K562 (cell line): Measurements from ENCODE around the gene MRRF. TPM values are rescaled to one million over a fixed set of nuclear protein-coding genes. Genes with fewer than 3 reads are reported as not detected.

Experiments used
- COPS2 ChIP-seq: fragments of 450-650 bp; conservative IDR thresholded peaks from 2 replicates; pipeline ENCODE4 v1.6.1; 2016; ENCODE audit warnings: mild to moderate bottlenecking, moderate library complexity
- DMBX1 ChIP-seq: fragments of 250-450 bp; sonication (Bioruptor Pico); IDR thresholded peaks from 2 replicates; pipeline ENCODE4 v1.8.0; 2022; ENCODE audit warnings: inconsistent platforms, mild to moderate bottlenecking, moderate library complexity, borderline replicate concordance
- FOXK2 ChIP-seq, 2 experiments: fragments of 450-650 bp; IDR thresholded peaks in 1 of 2; conservative IDR thresholded peaks in 1 of 2; 2 replicates each; pipeline ENCODE4 v1.6.1; 2016; ENCODE audit warnings: low read depth in 2 of 2, mild to moderate bottlenecking in 1 of 2
- JUNB ChIP-seq: fragments of 450-650 bp; formaldehyde crosslinking; conservative IDR thresholded peaks from 2 replicates; pipeline ENCODE4 v1.4.0; 2020; ENCODE audit warnings: mild to moderate bottlenecking
- LEF1 ChIP-seq: fragments of 450-650 bp; IDR thresholded peaks from 2 replicates; pipeline ENCODE4 v1.6.1; 2016; ENCODE audit warnings: mild to moderate bottlenecking
- NBN ChIP-seq: fragments of 450-650 bp; IDR thresholded peaks from 2 replicates; pipeline ENCODE4 v1.6.1; 2016; ENCODE audit warnings: low read depth, mild to moderate bottlenecking
- NCOR1 ChIP-seq: fragments of 450-650 bp; IDR thresholded peaks from 2 replicates; pipeline ENCODE4 v1.6.1; 2016; ENCODE audit warnings: mild to moderate bottlenecking, moderate library complexity
- PRPF4 ChIP-seq: fragments of 200-400 bp; formaldehyde crosslinking; IDR thresholded peaks from one replicate; pipeline ENCODE4 v1.6.1; 2017; ENCODE audit warnings: low read length, low read depth, mild to moderate bottlenecking; ENCODE audit not compliant: insufficient read depth, poor library complexity, severe bottlenecking
- RFX7 ChIP-seq: fragments of 250-450 bp; sonication (Bioruptor Pico); IDR thresholded peaks from 2 replicates; pipeline ENCODE4 v1.5.1; 2021; ENCODE audit warnings: mild to moderate bottlenecking
- ZNF224 ChIP-seq: sonication (generic); formaldehyde crosslinking; IDR thresholded peaks from 2 replicates; pipeline ENCODE4 v1.8.0; 2022; ENCODE audit warnings: mild to moderate bottlenecking, missing genetic modification reagents
- ZNF717 ChIP-seq: fragments of 250-450 bp; sonication (Bioruptor Pico); IDR thresholded peaks from 2 replicates; pipeline ENCODE4 v1.5.0; 2021
- polyA plus RNA-seq, 8 experiments: library from polyadenylated mRNA; depleted of rRNA in 4 of 8; stranded (reverse) in 5 of 8; unstranded in 3 of 8; fragments of >200 nt; fragmentation: Nextera tagmentation in 2 of 8; fragmentation: Illumina TruSeq in 1 of 8; extraction: Ambion mirVana in 2 of 8; extraction: Trizol in 1 of 8; gene quantifications; 2 replicates each; pipeline versions ENCODE4 v1.2.1 to v1.2.3, GENCODE V29; 2011 to 2014; ENCODE audit warnings: inconsistent platforms in 1 of 8, missing spikeins in 1 of 8
- total RNA-seq, 7 experiments: library from RNA; depleted of rRNA in 6 of 7; stranded (reverse); fragments of >200 nt in 6 of 7; fragmentation: Illumina TruSeq in 2 of 7; extraction: Trizol in 2 of 7; gene quantifications; 2 replicates each; pipeline versions ENCODE4 v1.2.1 to v1.2.3, GENCODE V29; 2011 to 2021; ENCODE audit warnings: low replicate concordance in 1 of 7
- TF ChIP-seq, protein P1 (sequence below): fragments of 450-650 bp; IDR thresholded peaks from 2 replicates; pipeline ENCODE4 v1.6.1; 2017; ENCODE audit warnings: antibody characterized with exemption, mild to moderate bottlenecking
- TF ChIP-seq, protein P2 (sequence below), 2 experiments: fragments of 200-800 bp in 1 of 2; sonication (Bioruptor generic) in 1 of 2; sonication (generic) in 1 of 2; formaldehyde crosslinking in 1 of 2; IDR thresholded peaks in 1 of 2; conservative IDR thresholded peaks in 1 of 2; 2 replicates each; pipeline versions ENCODE4 v1.5.0 to v1.6.1; 2016 to 2020; ENCODE audit warnings: missing compliant biosample characterization in 1 of 2, missing genetic modification characterization in 1 of 2, missing genetic modification reagents in 1 of 2
- TF ChIP-seq, protein P3 (sequence below): fragments of 200-800 bp; sonication (Bioruptor generic); IDR thresholded peaks from 2 replicates; pipeline ENCODE4 v1.6.1; 2016; ENCODE audit warnings: missing genetic modification characterization, missing compliant biosample characterization
- TF ChIP-seq, protein P4 (sequence below): sonication (generic); formaldehyde crosslinking; IDR thresholded peaks from 2 replicates; pipeline ENCODE4 v1.8.0; 2022; ENCODE audit warnings: mild to moderate bottlenecking, missing genetic modification reagents, borderline replicate concordance

Gene MRRF
- total and polyA plus RNA-seq, 9 of the 15 experiments (the other 6 are each of a cell fraction or from before 2014, with no cell fraction given) = 55.0 to 105 (median 81.2) TPM

DNA sequence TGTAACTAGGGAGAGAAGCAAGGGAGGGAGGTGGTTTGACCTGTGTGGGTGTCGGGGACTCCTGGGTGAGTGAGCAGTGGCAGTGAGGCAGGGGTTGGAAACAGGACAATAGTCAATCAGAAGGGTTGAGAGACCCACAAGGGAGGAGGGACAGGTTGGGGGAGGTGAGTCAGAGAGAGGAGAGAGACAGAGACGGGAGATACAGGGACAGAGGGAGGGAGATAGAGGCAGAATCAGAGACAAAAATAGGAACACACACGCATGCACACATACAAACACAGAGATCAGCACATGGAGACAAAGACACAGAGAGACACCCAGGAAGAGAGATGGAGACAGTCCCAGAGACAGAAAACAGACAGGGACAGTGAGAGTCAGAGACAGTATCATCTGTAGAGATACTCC is 66.8 kb downstream of the MRRF start (continued):
- TF ChIP-seq, protein P1, sequence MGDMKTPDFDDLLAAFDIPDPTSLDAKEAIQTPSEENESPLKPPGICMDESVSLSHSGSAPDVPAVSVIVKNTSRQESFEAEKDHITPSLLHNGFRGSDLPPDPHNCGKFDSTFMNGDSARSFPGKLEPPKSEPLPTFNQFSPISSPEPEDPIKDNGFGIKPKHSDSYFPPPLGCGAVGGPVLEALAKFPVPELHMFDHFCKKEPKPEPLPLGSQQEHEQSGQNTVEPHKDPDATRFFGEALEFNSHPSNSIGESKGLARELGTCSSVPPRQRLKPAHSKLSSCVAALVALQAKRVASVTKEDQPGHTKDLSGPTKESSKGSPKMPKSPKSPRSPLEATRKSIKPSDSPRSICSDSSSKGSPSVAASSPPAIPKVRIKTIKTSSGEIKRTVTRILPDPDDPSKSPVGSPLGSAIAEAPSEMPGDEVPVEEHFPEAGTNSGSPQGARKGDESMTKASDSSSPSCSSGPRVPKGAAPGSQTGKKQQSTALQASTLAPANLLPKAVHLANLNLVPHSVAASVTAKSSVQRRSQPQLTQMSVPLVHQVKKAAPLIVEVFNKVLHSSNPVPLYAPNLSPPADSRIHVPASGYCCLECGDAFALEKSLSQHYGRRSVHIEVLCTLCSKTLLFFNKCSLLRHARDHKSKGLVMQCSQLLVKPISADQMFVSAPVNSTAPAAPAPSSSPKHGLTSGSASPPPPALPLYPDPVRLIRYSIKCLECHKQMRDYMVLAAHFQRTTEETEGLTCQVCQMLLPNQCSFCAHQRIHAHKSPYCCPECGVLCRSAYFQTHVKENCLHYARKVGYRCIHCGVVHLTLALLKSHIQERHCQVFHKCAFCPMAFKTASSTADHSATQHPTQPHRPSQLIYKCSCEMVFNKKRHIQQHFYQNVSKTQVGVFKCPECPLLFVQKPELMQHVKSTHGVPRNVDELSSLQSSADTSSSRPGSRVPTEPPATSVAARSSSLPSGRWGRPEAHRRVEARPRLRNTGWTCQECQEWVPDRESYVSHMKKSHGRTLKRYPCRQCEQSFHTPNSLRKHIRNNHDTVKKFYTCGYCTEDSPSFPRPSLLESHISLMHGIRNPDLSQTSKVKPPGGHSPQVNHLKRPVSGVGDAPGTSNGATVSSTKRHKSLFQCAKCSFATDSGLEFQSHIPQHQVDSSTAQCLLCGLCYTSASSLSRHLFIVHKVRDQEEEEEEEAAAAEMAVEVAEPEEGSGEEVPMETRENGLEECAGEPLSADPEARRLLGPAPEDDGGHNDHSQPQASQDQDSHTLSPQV = no peak
- TF ChIP-seq COPS2 = no peak
- no peak for TF ChIP-seq DMBX1 (CRISPR knock-in tag)
- TF ChIP-seq RFX7 (CRISPR knock-in tag) = no peak
- TF ChIP-seq ZNF717 (CRISPR knock-in tag) = no peak
- no peak for TF ChIP-seq JUNB
- TF ChIP-seq, protein P2, sequence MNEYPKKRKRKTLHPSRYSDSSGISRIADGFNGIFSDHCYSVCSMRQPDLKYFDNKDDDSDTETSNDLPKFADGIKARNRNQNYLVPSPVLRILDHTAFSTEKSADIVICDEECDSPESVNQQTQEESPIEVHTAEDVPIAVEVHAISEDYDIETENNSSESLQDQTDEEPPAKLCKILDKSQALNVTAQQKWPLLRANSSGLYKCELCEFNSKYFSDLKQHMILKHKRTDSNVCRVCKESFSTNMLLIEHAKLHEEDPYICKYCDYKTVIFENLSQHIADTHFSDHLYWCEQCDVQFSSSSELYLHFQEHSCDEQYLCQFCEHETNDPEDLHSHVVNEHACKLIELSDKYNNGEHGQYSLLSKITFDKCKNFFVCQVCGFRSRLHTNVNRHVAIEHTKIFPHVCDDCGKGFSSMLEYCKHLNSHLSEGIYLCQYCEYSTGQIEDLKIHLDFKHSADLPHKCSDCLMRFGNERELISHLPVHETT (CRISPR knock-in tag; conservative IDR thresholded peaks at IDR 0.05 in 1 of 2, IDR thresholded peaks at IDR 0.05 in 1 of 2) = no peak
- no peak for TF ChIP-seq NBN
- TF ChIP-seq, protein P3, sequence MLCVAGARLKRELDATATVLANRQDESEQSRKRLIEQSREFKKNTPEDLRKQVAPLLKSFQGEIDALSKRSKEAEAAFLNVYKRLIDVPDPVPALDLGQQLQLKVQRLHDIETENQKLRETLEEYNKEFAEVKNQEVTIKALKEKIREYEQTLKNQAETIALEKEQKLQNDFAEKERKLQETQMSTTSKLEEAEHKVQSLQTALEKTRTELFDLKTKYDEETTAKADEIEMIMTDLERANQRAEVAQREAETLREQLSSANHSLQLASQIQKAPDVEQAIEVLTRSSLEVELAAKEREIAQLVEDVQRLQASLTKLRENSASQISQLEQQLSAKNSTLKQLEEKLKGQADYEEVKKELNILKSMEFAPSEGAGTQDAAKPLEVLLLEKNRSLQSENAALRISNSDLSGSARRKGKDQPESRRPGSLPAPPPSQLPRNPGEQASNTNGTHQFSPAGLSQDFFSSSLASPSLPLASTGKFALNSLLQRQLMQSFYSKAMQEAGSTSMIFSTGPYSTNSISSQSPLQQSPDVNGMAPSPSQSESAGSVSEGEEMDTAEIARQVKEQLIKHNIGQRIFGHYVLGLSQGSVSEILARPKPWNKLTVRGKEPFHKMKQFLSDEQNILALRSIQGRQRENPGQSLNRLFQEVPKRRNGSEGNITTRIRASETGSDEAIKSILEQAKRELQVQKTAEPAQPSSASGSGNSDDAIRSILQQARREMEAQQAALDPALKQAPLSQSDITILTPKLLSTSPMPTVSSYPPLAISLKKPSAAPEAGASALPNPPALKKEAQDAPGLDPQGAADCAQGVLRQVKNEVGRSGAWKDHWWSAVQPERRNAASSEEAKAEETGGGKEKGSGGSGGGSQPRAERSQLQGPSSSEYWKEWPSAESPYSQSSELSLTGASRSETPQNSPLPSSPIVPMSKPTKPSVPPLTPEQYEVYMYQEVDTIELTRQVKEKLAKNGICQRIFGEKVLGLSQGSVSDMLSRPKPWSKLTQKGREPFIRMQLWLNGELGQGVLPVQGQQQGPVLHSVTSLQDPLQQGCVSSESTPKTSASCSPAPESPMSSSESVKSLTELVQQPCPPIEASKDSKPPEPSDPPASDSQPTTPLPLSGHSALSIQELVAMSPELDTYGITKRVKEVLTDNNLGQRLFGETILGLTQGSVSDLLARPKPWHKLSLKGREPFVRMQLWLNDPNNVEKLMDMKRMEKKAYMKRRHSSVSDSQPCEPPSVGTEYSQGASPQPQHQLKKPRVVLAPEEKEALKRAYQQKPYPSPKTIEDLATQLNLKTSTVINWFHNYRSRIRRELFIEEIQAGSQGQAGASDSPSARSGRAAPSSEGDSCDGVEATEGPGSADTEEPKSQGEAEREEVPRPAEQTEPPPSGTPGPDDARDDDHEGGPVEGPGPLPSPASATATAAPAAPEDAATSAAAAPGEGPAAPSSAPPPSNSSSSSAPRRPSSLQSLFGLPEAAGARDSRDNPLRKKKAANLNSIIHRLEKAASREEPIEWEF (CRISPR knock-in tag) = no peak
- TF ChIP-seq LEF1 = no peak
- TF ChIP-seq FOXK2 (conservative IDR thresholded peaks at IDR 0.05 in 1 of 2, IDR thresholded peaks at IDR 0.05 in 1 of 2; ENCODE audit: low read depth in 2 of 2) = 0 out of 4 replicates have a peak, but pooled peaks of 1 of the 2 experiments have one; percentile 14
- 0 out of 2 replicates have a peak, but pooled peaks have one; percentile 35 for TF ChIP-seq NCOR1
- no peak for TF ChIP-seq ZNF224
- TF ChIP-seq PRPF4 = no peak
- TF ChIP-seq, protein P4, sequence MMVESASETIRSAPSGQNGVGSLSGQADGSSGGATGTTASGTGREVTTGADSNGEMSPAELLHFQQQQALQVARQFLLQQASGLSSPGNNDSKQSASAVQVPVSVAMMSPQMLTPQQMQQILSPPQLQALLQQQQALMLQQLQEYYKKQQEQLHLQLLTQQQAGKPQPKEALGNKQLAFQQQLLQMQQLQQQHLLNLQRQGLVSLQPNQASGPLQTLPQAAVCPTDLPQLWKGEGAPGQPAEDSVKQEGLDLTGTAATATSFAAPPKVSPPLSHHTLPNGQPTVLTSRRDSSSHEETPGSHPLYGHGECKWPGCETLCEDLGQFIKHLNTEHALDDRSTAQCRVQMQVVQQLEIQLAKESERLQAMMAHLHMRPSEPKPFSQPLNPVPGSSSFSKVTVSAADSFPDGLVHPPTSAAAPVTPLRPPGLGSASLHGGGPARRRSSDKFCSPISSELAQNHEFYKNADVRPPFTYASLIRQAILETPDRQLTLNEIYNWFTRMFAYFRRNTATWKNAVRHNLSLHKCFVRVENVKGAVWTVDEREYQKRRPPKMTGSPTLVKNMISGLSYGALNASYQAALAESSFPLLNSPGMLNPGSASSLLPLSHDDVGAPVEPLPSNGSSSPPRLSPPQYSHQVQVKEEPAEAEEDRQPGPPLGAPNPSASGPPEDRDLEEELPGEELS (CRISPR knock-in tag) = no peak
